ENCODE data around the gene IGFBPL1.

The IGFBPL1 gene

GRCh38 chr9:38395653-38396370 is 28.4 kb downstream of the IGFBPL1 start:
- no peak for DNase-seq (ENCODE audit: low read depth in 2 of 2)

- DNase-seq (ENCODE audit: low read depth in 2 of 2): no peak
Measured at GRCh38 chr9:38394416-38394815, 29.8 kb downstream of the IGFBPL1 start.

GRCh38 chr9:38393128-38393796 is 31.0 kb downstream of the IGFBPL1 start:
- no peak for DNase-seq (ENCODE audit: low read depth in 2 of 2)

- peak in 1 of 2 donors; percentile 27 for DNase-seq (ENCODE audit: low read depth in 2 of 2)
Measured at GRCh38 chr9:38392235-38393127, 31.8 kb downstream of the IGFBPL1 start, which contains the start of gene ALDH1B1. ALDH1B1 (plus strand) TSS chr9:38392702; CDS start chr9:38395749, 3,047 bp downstream.

GRCh38 chr9:38391278-38392118 is 32.8 kb downstream of the IGFBPL1 start:
- no peak for DNase-seq (ENCODE audit: low read depth in 2 of 2)

- no peak for DNase-seq (ENCODE audit: low read depth in 2 of 2)
Measured at GRCh38 chr9:38390851-38391250, 33.4 kb downstream of the IGFBPL1 start.

GRCh38 chr9:38390442-38390841 is 33.8 kb downstream of the IGFBPL1 start:
- no peak for DNase-seq (ENCODE audit: low read depth in 2 of 2)

GRCh38 chr9:38389313-38389712 is 34.9 kb downstream of the IGFBPL1 start:
- DNase-seq (ENCODE audit: low read depth in 2 of 2): no peak

- no peak for DNase-seq (ENCODE audit: low read depth in 2 of 2)
Measured at GRCh38 chr9:38388283-38389223, 35.7 kb downstream of the IGFBPL1 start.

GRCh38 chr9:38387751-38388150 is 36.5 kb downstream of the IGFBPL1 start:
- DNase-seq (ENCODE audit: low read depth in 2 of 2): no peak

GRCh38 chr9:38387066-38387465 is 37.2 kb downstream of the IGFBPL1 start:
- no peak for DNase-seq (ENCODE audit: low read depth in 2 of 2)

- no peak for DNase-seq (ENCODE audit: low read depth in 2 of 2)
Measured at GRCh38 chr9:38386319-38386895, 37.8 kb downstream of the IGFBPL1 start.

GRCh38 chr9:38385896-38386295 is 38.4 kb downstream of the IGFBPL1 start:
- no peak for DNase-seq (ENCODE audit: low read depth in 2 of 2)

GRCh38 chr9:38384990-38385848 is 39.0 kb downstream of the IGFBPL1 start:
- no peak for DNase-seq (ENCODE audit: low read depth in 2 of 2)

GRCh38 chr9:38382141-38382540 is 42.1 kb downstream of the IGFBPL1 start:
- no peak for DNase-seq (ENCODE audit: low read depth in 2 of 2)

- DNase-seq (ENCODE audit: low read depth in 2 of 2): no peak
Measured at GRCh38 chr9:38380872-38381534, 43.3 kb downstream of the IGFBPL1 start.

GRCh38 chr9:38380230-38380871 is 43.9 kb downstream of the IGFBPL1 start:
- DNase-seq (ENCODE audit: low read depth in 2 of 2): no peak
